Transverse colon (tissue), 4 donors: ENCODE measurements around the gene SLC35F6.

Source experiments
- EP300 ChIP-seq: sonication (generic); formaldehyde crosslinking; IDR thresholded peaks from one replicate; pipeline ENCODE4 v1.6.1; 2017; ENCODE audit warnings: antibody characterized with exemption, low read depth
- POLR2AphosphoS5 ChIP-seq, 3 donors: sonication (generic); formaldehyde crosslinking; IDR thresholded peaks; one replicate each; pipeline ENCODE4 v1.6.1; 2016; ENCODE audit warnings: antibody characterized with exemption in 3 of 3
- TF ChIP-seq, protein P1 (sequence below), 5 experiments: fragments of 200-600 bp in 3 of 5; fragments of 450-650 bp in 2 of 5; sonication (generic) in 3 of 5; IDR thresholded peaks; 1 replicate in 2 of 5; 2 replicates in 3 of 5; pipeline ENCODE4 v1.5.1; 2016 to 2017; ENCODE audit warnings: antibody characterized with exemption in 5 of 5, inconsistent platforms in 3 of 5, mild to moderate bottlenecking in 2 of 5, moderate library complexity in 1 of 5

DNA sequence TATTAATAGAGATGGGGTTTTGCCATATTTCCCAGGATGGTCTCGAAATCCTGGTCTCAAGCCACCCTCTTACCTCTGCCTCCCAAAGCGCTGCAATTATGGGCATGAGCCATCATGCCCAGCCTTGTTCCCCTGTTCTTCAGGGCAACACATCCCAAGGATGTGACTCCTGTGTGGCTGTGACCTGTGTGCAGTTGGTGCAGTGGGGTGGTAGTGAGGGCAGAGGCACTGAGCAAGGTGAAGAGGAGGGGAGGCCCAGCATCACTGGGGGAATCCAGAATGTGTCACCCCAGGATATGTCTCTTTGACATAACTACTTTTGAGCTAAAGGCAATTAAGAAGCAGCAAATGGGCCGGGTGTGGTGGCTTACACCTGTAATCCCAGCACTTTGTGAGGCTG, 45.1 kb downstream of the SLC35F6 start:
- TF ChIP-seq POLR2AphosphoS5 (IDR thresholded peaks at IDR 0.05) (no peak), EP300 (no peak)
- TF ChIP-seq, protein P1, sequence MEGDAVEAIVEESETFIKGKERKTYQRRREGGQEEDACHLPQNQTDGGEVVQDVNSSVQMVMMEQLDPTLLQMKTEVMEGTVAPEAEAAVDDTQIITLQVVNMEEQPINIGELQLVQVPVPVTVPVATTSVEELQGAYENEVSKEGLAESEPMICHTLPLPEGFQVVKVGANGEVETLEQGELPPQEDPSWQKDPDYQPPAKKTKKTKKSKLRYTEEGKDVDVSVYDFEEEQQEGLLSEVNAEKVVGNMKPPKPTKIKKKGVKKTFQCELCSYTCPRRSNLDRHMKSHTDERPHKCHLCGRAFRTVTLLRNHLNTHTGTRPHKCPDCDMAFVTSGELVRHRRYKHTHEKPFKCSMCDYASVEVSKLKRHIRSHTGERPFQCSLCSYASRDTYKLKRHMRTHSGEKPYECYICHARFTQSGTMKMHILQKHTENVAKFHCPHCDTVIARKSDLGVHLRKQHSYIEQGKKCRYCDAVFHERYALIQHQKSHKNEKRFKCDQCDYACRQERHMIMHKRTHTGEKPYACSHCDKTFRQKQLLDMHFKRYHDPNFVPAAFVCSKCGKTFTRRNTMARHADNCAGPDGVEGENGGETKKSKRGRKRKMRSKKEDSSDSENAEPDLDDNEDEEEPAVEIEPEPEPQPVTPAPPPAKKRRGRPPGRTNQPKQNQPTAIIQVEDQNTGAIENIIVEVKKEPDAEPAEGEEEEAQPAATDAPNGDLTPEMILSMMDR (IDR thresholded peaks at IDR 0.05) = no peak
